Glomerular endothelial cell (primary cell): ENCODE data around the gene TUBB3. TPM values are rescaled to one million over a fixed set of nuclear protein-coding genes. Genes with fewer than 3 reads are reported as not detected.
"Not testable (repeated sequence)": the region's sequence is repeated elsewhere in the genome, so short reads cannot be mapped to it uniquely, and the experiment has no call there.

Source experiments
- DNase-seq: peaks from one replicate; pipeline ENCODE4 v3.0.0-alpha.2; 2011; ENCODE audit warnings: low read depth, low spot score; ENCODE audit errors: extremely low read depth
- total RNA-seq: library from RNA; depleted of rRNA; stranded (reverse); fragments of >200 nt; gene quantifications from 2 replicates; pipeline ENCODE4 v1.2.3, GENCODE V29; 2015

TUBB3 gene
- total RNA-seq, 1 donor from 2014 or later = 275 TPM

GRCh38 chr16:89900885-89901284 is 22.3 kb upstream of the TUBB3 start:
- no peak for DNase-seq

- DNase-seq = no peak
These were observed 20.2 kb upstream of the TUBB3 start for GRCh38 chr16:89902980-89903379.

- no peak for DNase-seq
These were observed 19.1 kb upstream of the TUBB3 start for GRCh38 chr16:89903908-89904515.

GRCh38 chr16:89904606-89905510 is 18.3 kb upstream of the TUBB3 start:
- DNase-seq = no peak

GRCh38 chr16:89905511-89906139 is 17.5 kb upstream of the TUBB3 start:
- DNase-seq = no peak

- DNase-seq = no peak
These were observed 16.8 kb upstream of the TUBB3 start for GRCh38 chr16:89906140-89907025.

- no peak for DNase-seq
These were observed 15.9 kb upstream of the TUBB3 start for GRCh38 chr16:89907055-89907814.

- no peak for DNase-seq
These were observed 14.9 kb upstream of the TUBB3 start for GRCh38 chr16:89908236-89908635.

GRCh38 chr16:89909777-89910716 is 13.1 kb upstream of the TUBB3 start:
- DNase-seq = no peak

GRCh38 chr16:89910717-89911354 is 12.3 kb upstream of the TUBB3 start:
- DNase-seq = no peak

GRCh38 chr16:89911375-89911774 is 11.8 kb upstream of the TUBB3 start:
- no peak for DNase-seq

- no peak for DNase-seq
These were observed 11.0 kb upstream of the TUBB3 start for GRCh38 chr16:89912143-89912542.

- no peak for DNase-seq
These were observed 10.5 kb upstream of the TUBB3 start for GRCh38 chr16:89912627-89913026.

GRCh38 chr16:89913408-89914387 is 9.4 kb upstream of the TUBB3 start:
- no peak for DNase-seq

- not testable (repeated sequence) for DNase-seq
These were observed 8.4 kb upstream of the TUBB3 start for GRCh38 chr16:89914642-89915285.

- DNase-seq = no peak
These were observed 7.6 kb upstream of the TUBB3 start for GRCh38 chr16:89915303-89916232.
